H9 (cell line): ENCODE measurements around the gene MZB1. TPM values are rescaled to one million over a fixed set of nuclear protein-coding genes. Genes with fewer than 3 reads are reported as not detected.

Experiments
- DNase-seq: peaks from one replicate; pipeline ENCODE4 v3.0.0-alpha.2; 2017
- H2AFZ ChIP-seq: one replicate; pipeline ENCODE4 v1.6.1; 2013; ENCODE audit warnings: mild to moderate bottlenecking, low read length, control low read depth, moderate library complexity
- H2AK5ac ChIP-seq: 2 replicates; pipeline ENCODE4 v1.6.1; 2013; ENCODE audit warnings: low read length, control low read depth, mixed read lengths; ENCODE audit not compliant: insufficient read length
- H2BK120ac ChIP-seq: one replicate; pipeline ENCODE4 v1.6.1; 2013; ENCODE audit warnings: low read depth, mild to moderate bottlenecking, low read length, control low read depth, inconsistent platforms; ENCODE audit not compliant: poor library complexity, severe bottlenecking
- H2BK12ac ChIP-seq: 2 replicates; pipeline ENCODE4 v1.6.1; 2013; ENCODE audit warnings: low read length, control low read depth, mixed read lengths, low read depth; ENCODE audit not compliant: insufficient read length
- H2BK15ac ChIP-seq: 2 replicates; pipeline ENCODE4 v1.6.1; 2013; ENCODE audit warnings: low read depth, low read length, control low read depth
- H2BK20ac ChIP-seq: one replicate; pipeline ENCODE4 v1.6.1; 2013; ENCODE audit warnings: low read depth, mild to moderate bottlenecking, low read length, control low read depth, inconsistent platforms; ENCODE audit not compliant: poor library complexity, severe bottlenecking
- H2BK5ac ChIP-seq: 2 replicates; pipeline ENCODE4 v1.6.1; 2013; ENCODE audit warnings: low read length, control low read depth, mixed read lengths; ENCODE audit not compliant: insufficient read length
- H3K14ac ChIP-seq: 2 replicates; pipeline ENCODE4 v1.6.1; 2013; ENCODE audit warnings: low read length, control low read depth; ENCODE audit not compliant: insufficient read depth
- H3K18ac ChIP-seq: 2 replicates; pipeline ENCODE4 v1.6.1; 2013; ENCODE audit warnings: low read depth, mild to moderate bottlenecking, mixed read lengths, low read length, control low read depth; ENCODE audit not compliant: insufficient read length
- H3K23ac ChIP-seq: 2 replicates; pipeline ENCODE4 v1.6.1; 2013; ENCODE audit warnings: low read length, control low read depth, mixed read lengths, low read depth; ENCODE audit not compliant: insufficient read length
- H3K23me2 ChIP-seq: 2 replicates; pipeline ENCODE4 v1.6.1; 2013; ENCODE audit warnings: low read depth, mild to moderate bottlenecking, mixed read lengths, low read length, control low read depth; ENCODE audit not compliant: insufficient read length, poor library complexity, severe bottlenecking
- H3K27ac ChIP-seq: 2 replicates; pipeline ENCODE4 v1.5.1; 2013; ENCODE audit warnings: low read length, control low read depth, mixed read lengths, low read depth; ENCODE audit not compliant: insufficient read length
- H3K27me3 ChIP-seq: 2 replicates; pipeline ENCODE4 v1.6.1; 2013; ENCODE audit warnings: low read length, control low read depth, inconsistent platforms; ENCODE audit not compliant: insufficient read depth
- H3K4ac ChIP-seq: 2 replicates; pipeline ENCODE4 v1.6.1; 2013; ENCODE audit warnings: low read depth, mild to moderate bottlenecking, control low read depth, inconsistent platforms, low read length, moderate library complexity
- H3K4me1 ChIP-seq: 2 replicates; pipeline ENCODE4 v1.6.1; 2013; ENCODE audit warnings: low read length, control low read depth, inconsistent platforms; ENCODE audit not compliant: insufficient read depth
- H3K4me2 ChIP-seq: 2 replicates; pipeline ENCODE4 v1.6.1; 2013; ENCODE audit warnings: low read length, control low read depth, mixed read lengths; ENCODE audit not compliant: insufficient read length, insufficient read depth
- H3K56ac ChIP-seq: 2 replicates; pipeline ENCODE4 v1.6.1; 2013; ENCODE audit warnings: low read depth, mild to moderate bottlenecking, mixed read lengths, low read length, control low read depth; ENCODE audit not compliant: insufficient read length
- H3K79me1 ChIP-seq: 2 replicates; pipeline ENCODE4 v1.6.1; 2013; ENCODE audit warnings: low read depth, mild to moderate bottlenecking, moderate library complexity, low read length, control low read depth, inconsistent platforms; ENCODE audit not compliant: insufficient read depth, poor library complexity, severe bottlenecking
- H3K79me2 ChIP-seq: 2 replicates; pipeline ENCODE4 v1.6.1; 2013; ENCODE audit warnings: low read length, control low read depth, inconsistent platforms; ENCODE audit not compliant: insufficient read depth
- H3K9ac ChIP-seq: 2 replicates; pipeline ENCODE4 v1.6.1; 2013; ENCODE audit warnings: low read length, control low read depth, mixed read lengths; ENCODE audit not compliant: insufficient read length; ENCODE audit errors: extremely low read depth
- H3K9me3 ChIP-seq: one replicate; pipeline ENCODE4 v1.6.1; 2013; ENCODE audit warnings: low read depth, low read length, inconsistent platforms; ENCODE audit not compliant: control insufficient read depth
- H3T11ph ChIP-seq: one replicate; pipeline ENCODE4 v1.6.1; 2013; ENCODE audit warnings: mild to moderate bottlenecking, low read length, control low read depth, inconsistent platforms
- H4K20me1 ChIP-seq: one replicate; pipeline ENCODE4 v1.6.1; 2013; ENCODE audit not compliant: control insufficient read depth, insufficient read length, insufficient read depth
- H4K5ac ChIP-seq: 2 replicates; pipeline ENCODE4 v1.6.1; 2013; ENCODE audit warnings: low read depth, mild to moderate bottlenecking, mixed read lengths, low read length, control low read depth; ENCODE audit not compliant: insufficient read length
- H4K8ac ChIP-seq: replicated peaks from 2 replicates; pipeline ENCODE4 v1.6.1; 2013; ENCODE audit warnings: low read length, control low read depth, mixed read lengths, low read depth; ENCODE audit not compliant: insufficient read length
- H4K91ac ChIP-seq: 2 replicates; pipeline ENCODE4 v1.6.1; 2013; ENCODE audit warnings: low read depth, mild to moderate bottlenecking, moderate library complexity, mixed read lengths, low read length, control low read depth; ENCODE audit not compliant: insufficient read length
- H3K27ac Mint-ChIP-seq, 3 experiments: 2 replicates in 2 of 3; 3 replicates in 1 of 3; pipeline ENCODE4 v1.8.0; 2020 to 2021; ENCODE audit warnings: mixed read lengths in 3 of 3, mild to moderate bottlenecking in 1 of 3, moderate library complexity in 1 of 3
- H3K27me3 Mint-ChIP-seq: 2 replicates; pipeline ENCODE4 v1.8.0; 2021; ENCODE audit warnings: low read depth, mild to moderate bottlenecking, moderate library complexity, mixed read lengths
- H3K36me3 Mint-ChIP-seq, 3 experiments: 2 replicates in 2 of 3; 3 replicates in 1 of 3; pipeline ENCODE4 v1.8.0; 2020 to 2021; ENCODE audit warnings: low read depth in 3 of 3, mixed read lengths in 3 of 3; ENCODE audit not compliant: insufficient read depth in 1 of 3
- H3K4me1 Mint-ChIP-seq, 2 experiments: 2 replicates each; pipeline ENCODE4 v1.8.0; 2020; ENCODE audit warnings: mixed read lengths in 2 of 2
- H3K4me3 Mint-ChIP-seq, 2 experiments: 2 replicates in 1 of 2; 3 replicates in 1 of 2; pipeline ENCODE4 v1.8.0; 2020 to 2021; ENCODE audit warnings: mild to moderate bottlenecking in 2 of 2, mixed read lengths in 2 of 2, moderate library complexity in 1 of 2
- H3K9me3 Mint-ChIP-seq, 2 experiments: 2 replicates in 1 of 2; 3 replicates in 1 of 2; pipeline ENCODE4 v1.8.0; 2020; ENCODE audit warnings: mild to moderate bottlenecking in 2 of 2, mixed read lengths in 2 of 2, moderate library complexity in 1 of 2
- WGBS: extraction: QIAGEN DNeasy Blood & Tissue Kit; methylation state at CpG from one replicate; pipeline ENCODE4 v1.1.7; 2013; ENCODE audit warnings: missing lambda C conversion rate, low lambda C conversion rate, mixed read lengths; ENCODE audit not compliant: insufficient read length; ENCODE audit errors: extremely low coverage; 5-methylcytosine and 5-hydroxymethylcytosine counted together
- total RNA-seq: library from RNA; stranded (reverse); gene quantifications from 2 replicates; pipeline ENCODE4 v1.2.1, GENCODE V29; 2021
- TF ChIP-seq, protein P1 (sequence below): fragments of 200-600 bp; sonication (generic); conservative IDR thresholded peaks from 3 replicates; pipeline ENCODE4 v1.8.0; 2021; ENCODE audit warnings: antibody characterized with exemption, mild to moderate bottlenecking

MZB1 gene
- total RNA-seq, 1 experiment from 2014 or later, result 0.31 TPM

GRCh38 chr5:139425497-139425896, 35.8 kb upstream of the MZB1 start:
- Histone ChIP-seq H3K4me1 (no peaks in the 10 kb centered on the region), H2BK12ac (no peak overlapping the region)

More at GRCh38 chr5:139425497-139425896, 35.8 kb upstream of the MZB1 start:
- no peak overlapping the region for H2AFZ ChIP-seq
- H4K20me1 ChIP-seq, result no peaks in the 10 kb centered on the region
- DNase-seq, result no peak
- Mint-ChIP-seq H3K27ac (no peak overlapping the region; a peak in 1 of 7 replicates), H3K4me3 (no peak overlapping the region), H3K36me3 (peaks cover 5 to 63% (median 51%) of the 10 kb centered on the region in 3 experiments), H3K27me3 (no peaks in the 10 kb centered on the region), H3K9me3 (no peaks in the 10 kb centered on the region), H3K4me1 (peaks cover 0 to 4% of the 10 kb centered on the region in 2 experiments; a peak in 1 of 4 replicates)
- H3K56ac ChIP-seq, result no peak overlapping the region
- H3K23me2 ChIP-seq, result no peaks in the 10 kb centered on the region
- H3K79me1 ChIP-seq, result no peaks in the 10 kb centered on the region
- H3K4ac ChIP-seq, result no peak overlapping the region
- no peaks in the 10 kb centered on the region for H3K79me2 ChIP-seq
- TF ChIP-seq, protein P1, sequence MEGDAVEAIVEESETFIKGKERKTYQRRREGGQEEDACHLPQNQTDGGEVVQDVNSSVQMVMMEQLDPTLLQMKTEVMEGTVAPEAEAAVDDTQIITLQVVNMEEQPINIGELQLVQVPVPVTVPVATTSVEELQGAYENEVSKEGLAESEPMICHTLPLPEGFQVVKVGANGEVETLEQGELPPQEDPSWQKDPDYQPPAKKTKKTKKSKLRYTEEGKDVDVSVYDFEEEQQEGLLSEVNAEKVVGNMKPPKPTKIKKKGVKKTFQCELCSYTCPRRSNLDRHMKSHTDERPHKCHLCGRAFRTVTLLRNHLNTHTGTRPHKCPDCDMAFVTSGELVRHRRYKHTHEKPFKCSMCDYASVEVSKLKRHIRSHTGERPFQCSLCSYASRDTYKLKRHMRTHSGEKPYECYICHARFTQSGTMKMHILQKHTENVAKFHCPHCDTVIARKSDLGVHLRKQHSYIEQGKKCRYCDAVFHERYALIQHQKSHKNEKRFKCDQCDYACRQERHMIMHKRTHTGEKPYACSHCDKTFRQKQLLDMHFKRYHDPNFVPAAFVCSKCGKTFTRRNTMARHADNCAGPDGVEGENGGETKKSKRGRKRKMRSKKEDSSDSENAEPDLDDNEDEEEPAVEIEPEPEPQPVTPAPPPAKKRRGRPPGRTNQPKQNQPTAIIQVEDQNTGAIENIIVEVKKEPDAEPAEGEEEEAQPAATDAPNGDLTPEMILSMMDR, result no peak
- no peak overlapping the region for H4K8ac ChIP-seq
- H2BK15ac ChIP-seq, result no peak overlapping the region
- H3K14ac ChIP-seq, result no peak overlapping the region
- H3K27me3 ChIP-seq, result no peaks in the 10 kb centered on the region
- no peak overlapping the region for H2AK5ac ChIP-seq
- H2BK120ac ChIP-seq, result no peak overlapping the region
- no peak overlapping the region for H2BK20ac ChIP-seq
- H3K4me2 ChIP-seq, result no peak overlapping the region
- H2BK5ac ChIP-seq, result no peak overlapping the region
- WGBS, result no CpG with 5 or more reads among the region's 5 CpGs
- H4K91ac ChIP-seq, result no peak overlapping the region
- H3K9ac ChIP-seq, result no peak overlapping the region
- no peak overlapping the region for H3T11ph ChIP-seq
- H3K18ac ChIP-seq, result no peak overlapping the region
- no peak overlapping the region for H4K5ac ChIP-seq
- no peaks in the 10 kb centered on the region for H3K9me3 ChIP-seq
- H3K27ac ChIP-seq, result no peak overlapping the region
- H3K23ac ChIP-seq, result no peak overlapping the region
